Activated B cell treated with CpG ODN at 0.5 μM for 24 hours (primary cell): ENCODE measurements around the gene CHTOP. TPM values are rescaled to one million over a fixed set of nuclear protein-coding genes. Genes with fewer than 3 reads are reported as not detected.
"Not testable (repeated sequence)": the region's sequence is repeated elsewhere in the genome, so short reads cannot be mapped to it uniquely, and the experiment has no call there.

Experiments
- ATAC-seq: fragments of 200-7000 bp; cut with Tn5 transposase; one replicate; pipeline ENCODE4 v1.10.0; 2021; ENCODE audit warnings: low read depth, mild to moderate bottlenecking, moderate library complexity
- CTCF ChIA-PET: fragments of 350-600 bp; sonication (Branson Sonifier 250); formaldehyde crosslinking; loops from one replicate; lab custom pipeline; 2021; ENCODE audit warnings: antibody characterized with exemption; lab: Charles Lee
- POLR2A ChIA-PET: fragments of 350-600 bp; sonication (Branson Sonifier 250); formaldehyde crosslinking; loops from one replicate; lab custom pipeline; 2021; ENCODE audit warnings: antibody characterized with exemption; lab: Charles Lee
- DNase-seq: peaks from one replicate; pipeline ENCODE4 v3.0.0; 2022
- H3K27ac Mint-ChIP-seq: one replicate; pipeline ENCODE4 v1.8.0; 2020; ENCODE audit warnings: mixed read lengths
- H3K27me3 Mint-ChIP-seq: one replicate; pipeline ENCODE4 v1.8.0; 2021; ENCODE audit warnings: mixed read lengths
- H3K36me3 Mint-ChIP-seq: one replicate; pipeline ENCODE4 v1.8.0; 2021; ENCODE audit warnings: low read depth, mixed read lengths
- H3K4me1 Mint-ChIP-seq: one replicate; pipeline ENCODE4 v1.8.0; 2021; ENCODE audit warnings: mixed read lengths
- H3K4me3 Mint-ChIP-seq: one replicate; pipeline ENCODE4 v1.8.0; 2020; ENCODE audit warnings: mild to moderate bottlenecking, mixed read lengths
- H3K9me3 Mint-ChIP-seq: one replicate; pipeline ENCODE4 v1.8.0; 2020; ENCODE audit warnings: mixed read lengths
- intact Hi-C: fragments of 100-400 bp; cut with micrococcal nuclease; formaldehyde crosslinking; loops from one replicate; pipeline ENCODE4 v1.15.1; 2024
- total RNA-seq: library from RNA; stranded (reverse); gene quantifications from 2 replicates; pipeline ENCODE4 v1.2.3, GENCODE V29; 2022
- TF ChIP-seq, protein P1 (sequence below): fragments of 200-600 bp; IDR thresholded peaks from one replicate; pipeline ENCODE4 v1.8.0; 2022; ENCODE audit warnings: antibody characterized with exemption, mild to moderate bottlenecking

Gene CHTOP
- total RNA-seq, 1 donor from 2014 or later, result 148 TPM

DNA sequence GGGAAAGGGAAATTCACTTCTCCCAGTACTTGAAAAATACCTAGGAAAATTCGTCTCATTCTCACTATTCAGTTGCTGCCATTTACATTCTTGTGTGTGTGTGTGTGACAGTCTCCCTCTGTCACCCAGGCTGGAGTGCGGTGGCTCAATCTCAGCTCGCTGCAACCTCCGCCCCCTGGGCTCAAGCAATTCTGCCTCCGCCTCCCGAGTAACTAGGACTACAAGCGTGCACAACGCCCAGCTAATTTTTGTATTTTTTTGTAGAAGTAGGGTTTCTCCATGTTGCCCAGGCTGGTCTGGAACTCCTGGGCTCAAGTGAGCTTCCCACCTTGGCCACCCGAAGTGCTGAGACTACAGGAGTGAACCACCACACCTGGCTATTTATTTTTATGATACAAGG is 25.8 kb downstream of the CHTOP start:
- DNase-seq (no peak), ATAC-seq (no peak)
- TF ChIP-seq, protein P1, sequence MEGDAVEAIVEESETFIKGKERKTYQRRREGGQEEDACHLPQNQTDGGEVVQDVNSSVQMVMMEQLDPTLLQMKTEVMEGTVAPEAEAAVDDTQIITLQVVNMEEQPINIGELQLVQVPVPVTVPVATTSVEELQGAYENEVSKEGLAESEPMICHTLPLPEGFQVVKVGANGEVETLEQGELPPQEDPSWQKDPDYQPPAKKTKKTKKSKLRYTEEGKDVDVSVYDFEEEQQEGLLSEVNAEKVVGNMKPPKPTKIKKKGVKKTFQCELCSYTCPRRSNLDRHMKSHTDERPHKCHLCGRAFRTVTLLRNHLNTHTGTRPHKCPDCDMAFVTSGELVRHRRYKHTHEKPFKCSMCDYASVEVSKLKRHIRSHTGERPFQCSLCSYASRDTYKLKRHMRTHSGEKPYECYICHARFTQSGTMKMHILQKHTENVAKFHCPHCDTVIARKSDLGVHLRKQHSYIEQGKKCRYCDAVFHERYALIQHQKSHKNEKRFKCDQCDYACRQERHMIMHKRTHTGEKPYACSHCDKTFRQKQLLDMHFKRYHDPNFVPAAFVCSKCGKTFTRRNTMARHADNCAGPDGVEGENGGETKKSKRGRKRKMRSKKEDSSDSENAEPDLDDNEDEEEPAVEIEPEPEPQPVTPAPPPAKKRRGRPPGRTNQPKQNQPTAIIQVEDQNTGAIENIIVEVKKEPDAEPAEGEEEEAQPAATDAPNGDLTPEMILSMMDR, result no peak
- intact Hi-C loops, result loop anchor here (2.0 to 5.0 kb wide), 3 partner anchors 61 to 149 kb away; no protein-coding TSS in a partner anchor
- Mint-ChIP-seq H3K4me3 (peak overlapping the region; percentile 96), H3K27ac (peak overlapping the region; percentile 24), H3K4me1 (peaks cover 14% of the 10 kb centered on the region), H3K27me3 (no peaks in the 10 kb centered on the region), H3K9me3 (no peaks in the 10 kb centered on the region), H3K36me3 (peaks cover 47% of the 10 kb centered on the region)
- ChIA-PET POLR2A (interaction anchor here (0.6 to 3.2 kb wide), 14 partner anchors 12 to 331 kb away, joined by 3 to 37 read pairs (median 8); partner anchors contain the start of genes CHTOP, ILF2, RPS27 and S100A5), CTCF (interaction anchor here (1.6 kb wide), 1 partner anchor 88 kb away, joined by 9 read pairs; no protein-coding TSS in a partner anchor)

DNA sequence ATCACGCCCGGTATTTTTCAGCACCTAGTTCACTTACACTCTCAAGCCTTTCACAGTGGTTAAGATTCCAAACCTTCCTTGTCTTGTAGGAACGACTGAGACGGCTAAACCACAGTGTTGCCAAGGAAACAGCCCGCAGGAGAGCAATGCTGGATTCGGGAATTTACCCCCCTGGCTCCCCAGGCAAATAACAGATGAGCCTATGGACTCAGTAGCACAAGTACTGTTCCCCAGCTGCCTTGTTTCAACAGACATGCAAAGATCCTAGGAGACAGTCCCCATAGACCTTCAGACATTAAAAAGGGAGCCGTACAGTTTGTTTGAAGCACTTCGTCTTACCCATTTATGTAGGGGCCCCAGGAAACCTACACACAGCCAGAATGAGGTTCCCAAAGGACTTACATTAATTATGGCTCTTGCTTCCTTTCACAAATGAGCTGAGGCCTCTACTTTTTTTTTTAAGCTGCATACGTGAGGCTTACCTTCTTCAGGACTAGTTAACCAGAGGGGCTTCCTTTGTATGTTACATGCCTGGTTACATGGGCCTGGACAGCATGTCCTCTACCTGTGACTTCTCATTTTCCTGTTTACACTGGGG is 27.3 kb downstream of the CHTOP start:
- no peak for ATAC-seq
- intact Hi-C loops, result no loop called here
- no peak overlapping the region for H3K27ac Mint-ChIP-seq
- H3K4me1 Mint-ChIP-seq, result peaks cover 14% of the 10 kb centered on the region
- DNase-seq, result no peak
- ChIA-PET CTCF (no interaction called here), POLR2A (interaction anchor here (0.7 to 1.6 kb wide), 4 partner anchors 11 to 1322 kb away, joined by 3 to 7 read pairs (median 4); partner anchors contain the start of genes CHTOP, FLAD1 and INTS3)
- TF ChIP-seq, protein P1, result no peak
- H3K4me3 Mint-ChIP-seq, result no peak overlapping the region
- peaks cover 63% of the 10 kb centered on the region for H3K36me3 Mint-ChIP-seq
- no peaks in the 10 kb centered on the region for H3K9me3 Mint-ChIP-seq
- no peaks in the 10 kb centered on the region for H3K27me3 Mint-ChIP-seq

DNA sequence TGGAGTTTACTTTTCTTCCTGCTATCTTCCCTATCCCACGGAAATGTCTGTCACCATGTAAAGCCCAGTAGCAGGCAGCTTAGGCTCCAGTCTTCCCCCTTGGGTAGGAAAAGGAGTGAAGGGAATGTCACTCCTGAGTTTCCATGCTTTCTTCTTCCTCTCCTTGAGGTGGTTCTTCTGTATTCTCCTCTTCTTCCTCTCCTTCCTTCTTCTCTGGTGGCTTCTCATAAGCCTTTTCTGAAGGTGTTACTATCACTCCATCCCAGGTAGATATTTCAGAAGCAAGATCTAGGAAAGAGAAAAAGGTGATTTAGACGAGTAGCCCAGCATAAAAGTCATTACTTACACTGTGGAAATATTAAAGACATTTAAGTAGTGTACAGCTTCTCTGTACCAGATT is 28.4 kb downstream of the CHTOP start:
- intact Hi-C loops, result no loop called here
- Mint-ChIP-seq H3K27ac (no peak overlapping the region), H3K36me3 (peaks cover 73% of the 10 kb centered on the region), H3K4me3 (no peak overlapping the region), H3K9me3 (no peaks in the 10 kb centered on the region), H3K4me1 (peaks cover 14% of the 10 kb centered on the region), H3K27me3 (no peaks in the 10 kb centered on the region)
- DNase-seq (no peak), ATAC-seq (no peak)
- CTCF ChIA-PET, result no interaction called here
- TF ChIP-seq, protein P1, result no peak
- POLR2A ChIA-PET, result no interaction called here

DNA sequence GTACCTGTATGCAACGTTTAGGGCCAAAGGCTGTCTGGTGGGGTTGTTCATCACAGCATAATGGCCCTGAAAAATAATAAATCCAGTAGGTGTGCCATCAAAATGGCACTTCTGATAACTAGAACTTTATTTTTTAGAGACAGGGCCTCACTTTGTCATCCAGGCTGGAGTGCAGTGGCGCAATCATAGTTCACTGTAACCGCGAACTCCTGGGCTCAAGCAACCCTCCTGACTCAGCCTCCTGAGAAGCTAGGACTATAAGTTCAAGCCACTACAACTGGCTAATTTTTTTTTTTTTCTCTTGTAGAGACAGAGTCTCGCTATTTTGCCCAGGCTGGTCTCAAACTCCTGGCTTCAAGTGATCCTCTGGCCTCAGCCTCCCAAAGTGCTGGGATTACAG is 29.3 kb downstream of the CHTOP start:
- H3K27me3 Mint-ChIP-seq, result no peaks in the 10 kb centered on the region
- TF ChIP-seq, protein P1, result no peak
- ATAC-seq (no peak), DNase-seq (no peak)
- CTCF ChIA-PET, result no interaction called here
- H3K4me3 Mint-ChIP-seq, result no peak overlapping the region
- H3K4me1 Mint-ChIP-seq, result peaks cover 21% of the 10 kb centered on the region
- POLR2A ChIA-PET, result no interaction called here
- peaks cover 83% of the 10 kb centered on the region for H3K36me3 Mint-ChIP-seq
- H3K27ac Mint-ChIP-seq, result no peak overlapping the region
- intact Hi-C loops, result no loop called here
- H3K9me3 Mint-ChIP-seq, result no peaks in the 10 kb centered on the region

DNA sequence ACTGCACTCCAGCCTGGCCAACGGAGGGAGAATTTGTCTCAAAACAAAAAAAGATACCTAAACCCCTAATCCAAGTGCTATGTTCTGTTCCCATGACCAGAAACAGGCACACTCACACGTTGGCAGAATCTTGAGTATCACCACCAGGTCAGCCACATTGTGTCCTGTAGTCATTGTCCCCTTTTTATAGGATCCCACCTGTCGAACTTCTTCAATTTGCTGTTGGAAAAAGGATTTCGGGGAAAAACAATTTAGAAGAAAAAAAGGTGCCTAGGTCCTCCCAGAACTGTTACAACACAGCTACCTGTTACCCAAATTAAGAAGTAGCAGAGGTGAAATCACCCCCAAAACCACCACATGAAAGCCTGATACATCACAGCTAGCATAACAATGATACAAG is 33.6 kb downstream of the CHTOP start:
- ATAC-seq (no peak), DNase-seq (no peak)
- H3K27me3 Mint-ChIP-seq, result no peaks in the 10 kb centered on the region
- peaks cover 28% of the 10 kb centered on the region for H3K4me1 Mint-ChIP-seq
- H3K36me3 Mint-ChIP-seq, result peaks cover 76% of the 10 kb centered on the region
- no peak overlapping the region for H3K4me3 Mint-ChIP-seq
- H3K9me3 Mint-ChIP-seq, result no peaks in the 10 kb centered on the region
- TF ChIP-seq, protein P1, result no peak
- POLR2A ChIA-PET, result interaction anchor here (0.6 to 2.7 kb wide), 3 partner anchors 33 to 336 kb away, joined by 4 to 13 read pairs (median 4); partner anchors contain the start of genes CHTOP and INTS3
- CTCF ChIA-PET, result interaction anchor here (2.2 kb wide), 1 partner anchor 95 kb away, joined by 5 read pairs; no protein-coding TSS in a partner anchor
- intact Hi-C loops, result no loop called here
- no peak overlapping the region for H3K27ac Mint-ChIP-seq

- intact Hi-C loops, result not testable (repeated sequence)
- POLR2A ChIA-PET, result interaction anchor here (0.7 kb wide), 1 partner anchor 128 kb away, joined by 3 read pairs; the partner anchor contains the start of gene S100A5
Observed at GRCh38 chr1:153668672-153669071, 34.8 kb downstream of the CHTOP start.

More at GRCh38 chr1:153668672-153669071, 34.8 kb downstream of the CHTOP start:
- Mint-ChIP-seq H3K36me3 (peaks cover 65% of the 10 kb centered on the region), H3K4me1 (peaks cover 28% of the 10 kb centered on the region)
- CTCF ChIA-PET, result interaction anchor here (0.7 to 2.2 kb wide), 2 partner anchors 96 to 266 kb away, joined by 3 to 5 read pairs; no protein-coding TSS in a partner anchor
- not testable (repeated sequence) for H3K27ac Mint-ChIP-seq, DNase-seq, ATAC-seq, H3K27me3 Mint-ChIP-seq, H3K4me3 Mint-ChIP-seq, H3K9me3 Mint-ChIP-seq
